ENCODE results near the gene CA10.

- TF ChIP-seq POLR2AphosphoS5 (IDR thresholded peaks at IDR 0.05; ENCODE audit: low read depth, low read length) (no peak), REST (IDR thresholded peaks at IDR 0.05; ENCODE audit: insufficient read depth in 1 of 2, low read depth in 2 of 2, low read length in 2 of 2) (no peak), TAF1 (IDR thresholded peaks at IDR 0.05; ENCODE audit: borderline replicate concordance, insufficient read depth, low read length) (no peak), SIN3A (IDR thresholded peaks at IDR 0.05; ENCODE audit: borderline replicate concordance, insufficient read depth, low read length) (no peak)
Observed at GRCh38 chr17:51657224-51657623, 501.3 kb downstream of the CA10 start.

Data from PFSK-1 (cell line).